Esophagus squamous epithelium (tissue), 5 donors: Measurements from ENCODE around the gene ARHGEF3. TPM values are rescaled to one million over a fixed set of nuclear protein-coding genes. Genes with fewer than 3 reads are reported as not detected.

Experiments
- DNase-seq: peaks from one replicate; lab custom pipeline; 2025; lab: John Stamatoyannopoulos, UW
- H3K27ac ChIP-seq, 4 donors: fragments of 200-600 bp; sonication (generic); one replicate each; pipeline ENCODE4 v1.5.1; 2016 to 2019; ENCODE audit warnings: mild to moderate bottlenecking in 1 of 4
- H3K27me3 ChIP-seq, 4 donors: fragments of 200-600 bp; sonication (generic); 1 replicate in 3 of 4; 2 replicates in 1 of 4; pipeline versions ENCODE4 v1.5.1 to v1.6.0; 2017 to 2021; ENCODE audit warnings: antibody characterized with exemption in 1 of 4
- H3K36me3 ChIP-seq, 3 donors: fragments of 200-600 bp; sonication (generic); one replicate each; pipeline ENCODE4 v1.5.1; 2016 to 2019
- H3K4me1 ChIP-seq, 3 donors: fragments of 200-600 bp; sonication (generic); one replicate each; pipeline ENCODE4 v1.5.1; 2017 to 2019
- H3K4me3 ChIP-seq, 4 donors: fragments of 200-600 bp; sonication (generic); 1 replicate in 3 of 4; 2 replicates in 1 of 4; pipeline ENCODE4 v1.5.1; 2016 to 2019; ENCODE audit warnings: mild to moderate bottlenecking in 2 of 4, moderate library complexity in 1 of 4
- H3K9me3 ChIP-seq, 3 donors: fragments of 200-600 bp; sonication (generic); one replicate each; pipeline ENCODE4 v1.5.1; 2016 to 2019
- POLR2A ChIP-seq, 4 donors: fragments of 450-650 bp; IDR thresholded peaks; one replicate each; pipeline ENCODE4 v1.6.1; 2017; ENCODE audit warnings: antibody characterized with exemption in 4 of 4, mild to moderate bottlenecking in 4 of 4, moderate library complexity in 3 of 4
- WGBS, 2 donors: methylation state at CpG; one replicate each; pipeline ENCODE4 v1.1.5; 2018; 5-methylcytosine and 5-hydroxymethylcytosine counted together
- intact Hi-C: fragments of 100-400 bp; cut with DNase I; formaldehyde crosslinking; loops from one replicate; pipeline ENCODE4 v1.15.0; 2022
- total RNA-seq, 4 donors: library from RNA; depleted of rRNA; stranded (reverse); fragments of >200 nt; gene quantifications; one replicate each; pipeline ENCODE4 v1.1.0, GENCODE V29; 2016
- TF ChIP-seq, protein P1 (sequence below), 6 experiments: fragments of 450-650 bp in 4 of 6; fragments of 200-600 bp in 2 of 6; sonication (generic) in 2 of 6; IDR thresholded peaks; one replicate each; pipeline ENCODE4 v1.5.1; 2016 to 2019; ENCODE audit warnings: antibody characterized with exemption in 6 of 6, mild to moderate bottlenecking in 4 of 6, moderate library complexity in 4 of 6
- donor health status: DM: yes; HTN: yes; CAD: no.

The ARHGEF3 gene
- total RNA-seq, 4 donors from 2014 or later, result 20.6 to 26.3 (median 24.7) TPM

DNA sequence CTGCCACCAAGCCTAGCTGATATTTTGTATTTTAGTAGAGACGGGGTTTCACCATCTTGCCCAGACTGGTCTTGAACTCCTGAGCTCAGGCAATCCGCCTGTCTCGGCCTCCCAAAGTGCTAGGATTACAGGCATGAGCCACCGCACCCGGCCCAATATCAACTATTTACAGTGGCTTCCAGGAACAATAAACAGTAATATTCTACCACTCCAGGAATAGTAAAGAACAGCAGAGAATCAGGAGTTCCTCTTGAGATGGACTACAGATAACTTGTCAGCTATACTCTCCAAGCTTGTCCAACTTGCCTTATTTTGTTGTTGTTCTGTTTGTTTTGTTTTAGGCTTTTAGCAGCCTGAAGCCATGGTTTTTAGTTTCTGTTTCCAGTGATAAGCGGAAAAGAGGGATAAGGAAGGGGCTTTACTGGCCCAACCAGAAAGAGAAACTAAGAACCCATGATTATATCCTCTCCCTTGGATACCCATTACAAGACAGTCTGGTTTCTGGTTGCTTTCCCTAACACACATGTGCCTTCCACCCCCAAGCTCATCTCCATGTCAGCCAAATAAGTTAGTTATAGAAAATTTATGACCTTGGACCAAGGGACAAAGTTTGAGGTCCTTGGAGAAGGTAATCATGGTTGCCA, 36.7 kb downstream of the ARHGEF3 start:
- no peak overlapping the region for H3K27ac ChIP-seq
- no peak overlapping the region for H3K4me3 ChIP-seq
- peaks cover 0 to 23% (median 3%) of the 10 kb centered on the region in 3 donors for H3K4me1 ChIP-seq
- no peaks in the 10 kb centered on the region for H3K27me3 ChIP-seq
- DNase-seq, result no peak
- H3K9me3 ChIP-seq, result no peaks in the 10 kb centered on the region
- 77 to 97% methylated on average over 1 to 6 of the region's 6 CpGs for WGBS, 2 donors
- intact Hi-C loops, result no loop called here
- peaks cover 0 to 55% (median 0%) of the 10 kb centered on the region in 3 donors for H3K36me3 ChIP-seq
- no peak for TF ChIP-seq POLR2A (IDR thresholded peaks at IDR 0.05)
- TF ChIP-seq, protein P1, sequence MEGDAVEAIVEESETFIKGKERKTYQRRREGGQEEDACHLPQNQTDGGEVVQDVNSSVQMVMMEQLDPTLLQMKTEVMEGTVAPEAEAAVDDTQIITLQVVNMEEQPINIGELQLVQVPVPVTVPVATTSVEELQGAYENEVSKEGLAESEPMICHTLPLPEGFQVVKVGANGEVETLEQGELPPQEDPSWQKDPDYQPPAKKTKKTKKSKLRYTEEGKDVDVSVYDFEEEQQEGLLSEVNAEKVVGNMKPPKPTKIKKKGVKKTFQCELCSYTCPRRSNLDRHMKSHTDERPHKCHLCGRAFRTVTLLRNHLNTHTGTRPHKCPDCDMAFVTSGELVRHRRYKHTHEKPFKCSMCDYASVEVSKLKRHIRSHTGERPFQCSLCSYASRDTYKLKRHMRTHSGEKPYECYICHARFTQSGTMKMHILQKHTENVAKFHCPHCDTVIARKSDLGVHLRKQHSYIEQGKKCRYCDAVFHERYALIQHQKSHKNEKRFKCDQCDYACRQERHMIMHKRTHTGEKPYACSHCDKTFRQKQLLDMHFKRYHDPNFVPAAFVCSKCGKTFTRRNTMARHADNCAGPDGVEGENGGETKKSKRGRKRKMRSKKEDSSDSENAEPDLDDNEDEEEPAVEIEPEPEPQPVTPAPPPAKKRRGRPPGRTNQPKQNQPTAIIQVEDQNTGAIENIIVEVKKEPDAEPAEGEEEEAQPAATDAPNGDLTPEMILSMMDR (IDR thresholded peaks at IDR 0.05), result no peak

DNA sequence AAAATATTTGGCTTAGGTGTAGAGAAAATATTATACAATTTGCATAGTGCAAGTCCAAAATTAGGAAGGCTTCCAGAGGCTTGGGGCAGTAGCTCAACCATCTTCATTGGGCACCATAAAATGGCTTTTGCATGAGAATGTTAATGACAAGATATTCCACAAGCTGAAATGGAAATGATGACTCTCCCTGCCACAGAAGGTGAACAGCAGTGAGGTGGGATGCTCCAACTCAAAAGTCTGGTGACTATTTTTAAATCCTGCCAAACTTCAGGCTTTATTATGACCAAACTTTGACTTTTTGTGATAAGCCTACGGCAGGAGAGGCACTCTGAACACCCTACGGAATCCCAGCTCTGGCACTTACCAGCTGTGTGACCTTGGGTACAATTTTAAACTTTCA, 37.6 kb downstream of the ARHGEF3 start:
- no peak overlapping the region for H3K27ac ChIP-seq
- H3K4me1 ChIP-seq, result peaks cover 0 to 26% (median 8%) of the 10 kb centered on the region in 3 donors
- peaks cover 0 to 47% (median 0%) of the 10 kb centered on the region in 3 donors for H3K36me3 ChIP-seq

DNA sequence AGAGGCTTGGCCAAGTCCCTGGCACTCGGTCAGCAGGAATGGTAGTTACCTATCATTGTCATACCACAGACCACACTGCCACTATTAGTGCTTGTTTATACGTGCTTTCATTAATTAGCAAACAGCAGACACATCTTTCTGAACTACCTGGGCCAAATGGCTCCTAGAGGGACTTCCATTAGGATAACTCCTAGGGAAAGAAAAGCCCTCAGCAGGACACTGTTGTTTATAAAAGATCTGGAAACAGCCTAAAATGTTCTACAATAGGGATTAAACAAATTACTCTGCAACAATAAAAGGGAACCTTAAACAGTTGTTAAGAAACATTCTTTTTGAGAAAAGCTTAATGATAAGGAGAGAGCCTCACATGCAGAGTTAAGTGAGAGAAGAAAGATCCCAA, 38.5 kb downstream of the ARHGEF3 start:
- 75 to 82% methylated on average over 2 of the region's 2 CpGs for WGBS, 2 donors
- intact Hi-C loops, result no loop called here
- no peak for TF ChIP-seq POLR2A (IDR thresholded peaks at IDR 0.05)
- TF ChIP-seq, protein P1 (IDR thresholded peaks at IDR 0.05), result no peak

More for the DNA sequence above, 37.6 kb downstream of the ARHGEF3 start:
- 92 to 100% methylated on average over 2 of the region's 2 CpGs for WGBS, 2 donors
- H3K9me3 ChIP-seq, result no peaks in the 10 kb centered on the region
- H3K4me3 ChIP-seq, result no peak overlapping the region
- DNase-seq, result no peak
- no peaks in the 10 kb centered on the region for H3K27me3 ChIP-seq
- intact Hi-C loops, result no loop called here
- TF ChIP-seq, protein P1 (IDR thresholded peaks at IDR 0.05), result no peak
- TF ChIP-seq POLR2A (IDR thresholded peaks at IDR 0.05), result no peak

DNA sequence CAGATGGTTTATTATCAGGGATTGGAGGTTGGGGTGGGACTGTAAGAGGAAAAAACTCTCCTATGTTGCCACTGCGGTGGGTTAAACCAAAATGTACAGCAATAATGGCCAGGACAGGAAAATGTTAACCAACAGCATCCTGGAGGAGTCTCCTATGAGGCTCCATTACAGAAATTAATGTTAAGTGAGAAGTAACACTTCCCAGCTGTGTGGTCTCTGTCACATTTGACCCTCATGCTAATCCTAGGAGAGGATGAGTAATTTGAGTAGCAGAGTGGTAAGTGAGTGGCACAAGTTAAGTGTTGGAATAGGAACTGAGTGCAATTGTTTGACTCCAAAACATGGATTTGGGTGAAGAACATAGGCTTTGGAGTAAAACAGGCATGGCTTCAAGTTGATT, 39.0 kb downstream of the ARHGEF3 start:
- no peaks in the 10 kb centered on the region for H3K9me3 ChIP-seq
- no peak overlapping the region for H3K27ac ChIP-seq
- 79 to 93% methylated on average over 1 of the region's 1 CpG for WGBS, 2 donors
- no peaks in the 10 kb centered on the region for H3K27me3 ChIP-seq
- H3K4me1 ChIP-seq, result peaks cover 10 to 34% (median 20%) of the 10 kb centered on the region in 3 donors
- intact Hi-C loops, result no loop called here
- TF ChIP-seq, protein P1 (IDR thresholded peaks at IDR 0.05), result no peak
- TF ChIP-seq POLR2A (IDR thresholded peaks at IDR 0.05), result no peak
- H3K36me3 ChIP-seq, result peaks cover 0 to 32% (median 0%) of the 10 kb centered on the region in 3 donors
- no peak for DNase-seq
- H3K4me3 ChIP-seq, result no peak overlapping the region

More for the DNA sequence above, 38.5 kb downstream of the ARHGEF3 start:
- peaks cover 6 to 30% (median 16%) of the 10 kb centered on the region in 3 donors for H3K4me1 ChIP-seq
- H3K36me3 ChIP-seq, result peaks cover 0 to 37% (median 0%) of the 10 kb centered on the region in 3 donors
- H3K9me3 ChIP-seq, result no peaks in the 10 kb centered on the region
- H3K27me3 ChIP-seq, result no peaks in the 10 kb centered on the region
- no peak overlapping the region for H3K27ac ChIP-seq
- H3K4me3 ChIP-seq, result no peak overlapping the region
- no peak for DNase-seq

DNA sequence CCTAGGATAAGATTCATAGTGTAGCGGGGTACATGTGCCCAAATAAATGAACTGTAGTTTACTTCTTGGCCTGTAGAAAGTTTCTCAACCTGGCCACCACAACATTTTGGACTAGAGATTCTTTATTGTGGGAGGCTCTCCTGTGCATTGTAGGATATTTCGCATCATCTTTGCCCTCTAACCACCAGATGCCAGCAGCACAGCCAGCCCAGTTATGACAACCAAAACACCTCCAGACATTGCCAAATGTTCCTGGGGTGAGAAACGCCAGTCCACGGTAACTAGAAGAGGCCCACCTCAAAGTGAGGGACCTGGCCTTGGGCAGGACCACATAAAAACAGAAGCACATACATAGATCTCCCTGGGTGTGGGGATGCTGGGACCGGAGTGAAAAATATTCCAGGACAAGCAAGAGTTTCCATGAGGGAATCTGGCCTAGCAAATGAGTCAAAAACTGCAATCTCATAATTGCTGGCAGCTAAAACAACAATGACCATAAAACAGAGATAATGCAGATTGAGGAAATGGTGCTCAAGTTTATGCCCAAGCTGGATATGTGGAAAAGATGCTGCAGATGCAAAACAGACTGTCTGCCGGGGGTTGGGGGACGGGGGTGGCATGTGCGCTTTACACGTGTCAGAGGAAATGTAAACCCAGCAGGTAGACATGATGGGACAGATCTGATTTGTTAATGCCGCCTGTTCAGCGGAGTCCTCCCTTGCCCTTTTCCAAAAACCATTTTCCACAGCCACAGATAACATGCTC, 39.7 kb downstream of the ARHGEF3 start:
- Histone ChIP-seq H3K4me1 (peaks cover 10 to 34% (median 20%) of the 10 kb centered on the region in 3 donors), H3K27me3 (no peaks in the 10 kb centered on the region), H3K27ac (no peak overlapping the region), H3K4me3 (no peak overlapping the region), H3K9me3 (no peaks in the 10 kb centered on the region), H3K36me3 (peaks cover 0 to 27% (median 0%) of the 10 kb centered on the region in 3 donors)
- intact Hi-C loops, result no loop called here
- DNase-seq, result no peak
- WGBS, 2 donors, result 82 to 85% methylated on average over 10 to 11 of the region's 11 CpGs
- TF ChIP-seq, protein P1 (IDR thresholded peaks at IDR 0.05), result no peak
- no peak for TF ChIP-seq POLR2A (IDR thresholded peaks at IDR 0.05)
